Subcutaneous abdominal adipose tissue (tissue), 5 donors: ENCODE results near the gene CXCL8.

Source experiments
- H3K27ac ChIP-seq: one replicate; pipeline ENCODE4 v1.7.0; 2013; ENCODE audit warnings: low read depth, mild to moderate bottlenecking, inconsistent platforms, low read length, moderate library complexity
- H3K27me3 ChIP-seq, 5 donors: one replicate each; pipeline ENCODE4 v1.7.0; 2013; ENCODE audit warnings: low read length in 5 of 5, inconsistent platforms in 1 of 5; ENCODE audit not compliant: control insufficient read depth in 5 of 5, insufficient read depth in 4 of 5
- H3K36me3 ChIP-seq, 5 donors: one replicate each; pipeline ENCODE4 v1.7.0; 2013; ENCODE audit warnings: low read length in 5 of 5; ENCODE audit not compliant: control insufficient read depth in 5 of 5, insufficient read depth in 5 of 5
- H3K4me1 ChIP-seq, 5 donors: one replicate each; pipeline ENCODE4 v1.7.0; 2013; ENCODE audit warnings: low read length in 5 of 5, mild to moderate bottlenecking in 3 of 5, moderate library complexity in 1 of 5; ENCODE audit not compliant: control insufficient read depth in 5 of 5, insufficient read depth in 5 of 5
- H3K4me3 ChIP-seq, 5 donors: one replicate each; pipeline ENCODE4 v1.7.0; 2013; ENCODE audit warnings: low read length in 5 of 5, low read depth in 1 of 5
- H3K9ac ChIP-seq, 5 donors: one replicate each; pipeline ENCODE4 v1.7.0; 2013; ENCODE audit warnings: low read length in 5 of 5, mild to moderate bottlenecking in 4 of 5, moderate library complexity in 3 of 5
- H3K9me3 ChIP-seq, 5 donors: one replicate each; pipeline ENCODE4 v1.7.0; 2013; ENCODE audit warnings: low read length in 5 of 5; ENCODE audit not compliant: control insufficient read depth in 5 of 5
- donor health status: healthy.
- donor health status: healthy.
- donor health status: healthy.
- donor health status: healthy.
- donor health status: healthy.

Gene CXCL8

DNA sequence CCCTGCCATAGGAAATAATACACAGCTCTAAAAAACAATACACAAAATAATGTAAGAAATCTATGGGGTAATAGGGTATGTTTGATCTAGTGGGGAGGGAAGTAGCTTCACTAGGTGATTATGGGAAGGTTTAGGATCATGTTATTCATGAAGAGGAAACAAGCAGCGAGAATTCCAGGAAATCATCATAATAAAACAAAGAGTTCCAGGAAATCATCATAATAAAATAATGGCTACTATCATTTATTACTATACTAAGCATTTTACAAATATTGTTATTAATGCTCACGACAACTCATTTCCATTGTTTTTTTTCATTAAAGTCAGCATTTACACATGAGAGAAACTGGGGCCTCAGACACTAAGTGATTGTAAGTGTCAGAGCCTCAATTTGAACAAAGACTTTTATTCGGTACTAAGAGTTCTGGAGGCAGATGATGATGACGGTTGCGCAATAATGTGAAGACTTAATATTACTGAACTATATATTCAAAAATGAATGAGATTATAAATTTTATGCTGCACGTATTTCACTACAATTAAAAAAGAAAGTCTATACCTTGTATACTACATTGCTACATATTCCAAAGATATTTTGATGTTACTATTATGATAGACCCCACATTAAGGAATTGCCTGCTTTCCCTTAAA, 12.2 kb upstream of the CXCL8 start:
- H3K4me1 ChIP-seq = peaks cover 0 to 15% (median 13%) of the 10 kb centered on the region in 5 donors
- no peak overlapping the region for H3K9ac ChIP-seq
- no peak overlapping the region for H3K27ac ChIP-seq
- H3K27me3 ChIP-seq = no peaks in the 10 kb centered on the region
- no peak overlapping the region for H3K4me3 ChIP-seq
- H3K9me3 ChIP-seq = no peaks in the 10 kb centered on the region
- H3K36me3 ChIP-seq = no peaks in the 10 kb centered on the region

DNA sequence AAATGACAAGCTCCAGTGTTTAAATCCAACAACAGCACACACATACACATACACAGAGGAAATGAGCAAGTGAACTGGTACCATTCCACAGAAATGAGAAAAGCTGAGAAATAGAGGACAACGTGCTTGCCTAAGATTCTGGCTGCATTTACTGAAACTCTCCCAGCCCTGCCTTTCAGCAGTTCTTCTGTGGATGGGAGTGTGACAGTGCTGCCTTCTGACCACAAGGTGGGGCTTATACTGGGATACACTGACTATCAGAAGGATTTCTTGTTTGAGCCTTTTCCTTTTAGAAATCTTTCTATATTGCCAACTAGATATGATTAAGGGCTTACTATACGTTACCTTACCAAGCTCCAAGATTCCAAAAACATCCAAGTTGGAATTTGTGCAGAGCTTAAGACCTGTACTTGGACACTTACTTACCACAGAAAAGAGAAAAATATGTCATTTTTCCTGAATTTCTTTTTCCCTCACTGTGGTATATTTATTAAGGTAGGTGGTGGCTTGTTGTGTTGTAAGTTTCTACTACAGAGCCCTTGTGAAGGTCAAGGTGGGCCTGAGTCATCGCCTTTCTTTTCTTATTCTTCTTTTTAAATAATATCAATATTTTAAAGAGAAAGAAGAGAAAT, 10.7 kb upstream of the CXCL8 start:
- H3K27me3 ChIP-seq = no peaks in the 10 kb centered on the region
- no peak overlapping the region for H3K9ac ChIP-seq
- no peak overlapping the region for H3K27ac ChIP-seq
- H3K9me3 ChIP-seq = no peaks in the 10 kb centered on the region
- no peaks in the 10 kb centered on the region for H3K36me3 ChIP-seq
- H3K4me1 ChIP-seq = peaks cover 0 to 21% (median 13%) of the 10 kb centered on the region in 5 donors
- no peak overlapping the region for H3K4me3 ChIP-seq

DNA sequence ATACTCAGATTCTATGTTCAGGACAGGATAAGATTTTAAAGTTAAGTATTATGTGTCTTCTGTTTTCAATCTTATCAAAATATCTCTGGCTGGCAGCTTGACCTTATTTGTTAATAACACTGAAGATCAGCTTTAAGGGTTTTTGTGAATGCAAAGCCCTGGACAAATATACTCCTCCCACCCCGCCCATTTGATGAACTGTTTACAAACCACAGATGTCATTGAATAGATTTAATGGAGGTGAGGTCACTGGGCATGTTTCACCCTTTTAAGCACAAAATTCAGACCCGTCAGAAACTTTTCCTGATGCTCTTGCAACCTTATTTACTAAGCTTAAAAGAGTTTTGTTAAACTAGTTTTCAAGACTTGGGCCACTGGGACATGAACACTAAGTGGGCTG, 10.1 kb upstream of the CXCL8 start:
- Histone ChIP-seq H3K36me3 (no peaks in the 10 kb centered on the region), H3K9ac (no peak overlapping the region), H3K27ac (no peak overlapping the region), H3K9me3 (no peaks in the 10 kb centered on the region), H3K4me3 (no peak overlapping the region), H3K4me1 (peaks cover 0 to 24% (median 13%) of the 10 kb centered on the region in 5 donors), H3K27me3 (no peaks in the 10 kb centered on the region)

DNA sequence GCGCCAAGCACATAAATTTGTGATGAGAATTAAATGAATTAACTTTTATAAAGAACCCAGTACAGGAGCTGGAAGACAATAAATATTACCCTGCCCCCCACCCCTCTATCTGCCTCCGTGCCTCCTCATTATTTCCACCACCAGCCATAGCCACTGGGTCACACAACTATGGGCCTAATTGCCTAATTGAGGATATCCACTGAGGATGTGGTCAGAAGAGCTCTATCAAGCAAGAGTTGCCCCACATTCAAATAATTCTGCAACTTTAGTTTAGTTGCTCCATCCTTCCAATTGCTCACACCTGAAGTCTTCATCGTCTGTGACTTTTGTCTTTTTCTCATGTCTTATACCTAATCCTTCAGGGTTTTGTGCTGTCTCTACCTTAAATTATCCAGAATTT, 9.5 kb upstream of the CXCL8 start:
- Histone ChIP-seq H3K27me3 (no peaks in the 10 kb centered on the region), H3K9ac (no peak overlapping the region), H3K9me3 (no peaks in the 10 kb centered on the region), H3K4me1 (peaks cover 0 to 27% (median 13%) of the 10 kb centered on the region in 5 donors), H3K36me3 (no peaks in the 10 kb centered on the region), H3K27ac (no peak overlapping the region), H3K4me3 (no peak overlapping the region)

DNA sequence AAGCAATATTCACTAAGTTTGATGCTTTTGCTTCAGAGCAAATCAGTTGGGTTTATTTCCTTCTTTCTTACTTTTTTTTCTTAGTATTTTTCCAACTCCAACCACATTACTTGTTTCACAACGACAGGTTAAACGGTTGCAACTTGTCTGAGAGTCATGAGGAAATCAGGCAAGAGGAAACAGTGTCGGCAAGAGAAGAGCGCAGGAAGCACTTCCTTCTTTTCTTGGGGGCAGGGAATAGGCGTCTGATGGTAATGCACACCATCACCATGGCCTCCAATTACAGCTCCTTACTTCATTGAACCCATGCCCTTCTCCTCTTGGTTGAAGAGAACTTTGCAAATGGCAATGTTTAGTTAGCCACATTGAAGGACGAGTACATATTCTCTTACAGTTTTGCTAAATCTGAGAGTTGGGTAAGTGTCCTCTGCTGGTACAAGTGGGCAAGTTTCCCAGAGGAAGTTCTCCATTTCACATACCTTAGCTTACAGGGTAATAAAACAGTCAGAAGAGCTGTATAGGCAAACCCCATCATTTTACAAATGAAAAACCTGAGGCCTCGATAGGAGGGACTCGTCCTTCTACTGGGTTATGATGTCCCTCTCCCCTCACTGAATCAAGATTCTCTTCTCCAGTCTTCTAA, 8.3 kb upstream of the CXCL8 start:
- Histone ChIP-seq H3K27ac (no peak overlapping the region), H3K4me3 (no peak overlapping the region), H3K27me3 (no peaks in the 10 kb centered on the region), H3K36me3 (no peaks in the 10 kb centered on the region), H3K9me3 (no peaks in the 10 kb centered on the region), H3K4me1 (peaks cover 0 to 25% (median 13%) of the 10 kb centered on the region in 5 donors), H3K9ac (no peak overlapping the region)

DNA sequence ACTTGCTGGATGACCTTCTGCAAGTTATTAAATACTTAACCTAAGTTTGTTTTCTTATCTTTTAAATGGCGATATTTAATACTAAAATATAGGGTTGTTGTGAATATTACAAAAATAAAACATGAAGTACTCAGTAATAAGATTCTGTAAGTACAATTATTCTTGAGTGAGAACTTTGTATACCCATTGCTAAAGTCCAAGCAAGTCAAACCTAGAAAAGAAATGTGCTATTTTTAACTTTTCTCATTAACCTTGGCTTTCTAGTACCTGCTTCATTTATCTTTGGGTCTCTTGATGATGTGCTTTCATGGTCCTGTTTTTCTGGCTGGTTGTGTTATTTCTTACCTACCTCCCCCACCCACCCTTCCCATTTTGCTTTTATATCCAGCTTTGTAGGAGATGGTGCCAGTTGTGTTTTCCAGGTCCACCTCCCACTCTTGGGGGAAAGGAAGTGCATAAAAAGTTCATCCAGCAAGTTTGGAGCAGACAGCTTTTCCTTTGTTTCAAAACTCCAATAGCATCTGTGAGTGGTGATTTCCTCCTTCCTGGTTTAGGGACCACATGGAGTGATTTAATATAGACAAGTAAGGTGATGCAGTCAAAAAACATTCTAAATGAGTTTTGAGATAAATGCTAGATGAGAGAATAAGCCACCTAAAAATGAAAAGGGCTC, 7.5 kb upstream of the CXCL8 start:
- Histone ChIP-seq H3K36me3 (no peaks in the 10 kb centered on the region), H3K27ac (no peak overlapping the region), H3K27me3 (no peaks in the 10 kb centered on the region), H3K9ac (no peak overlapping the region), H3K4me3 (no peak overlapping the region), H3K4me1 (peaks cover 0 to 23% (median 13%) of the 10 kb centered on the region in 5 donors), H3K9me3 (no peaks in the 10 kb centered on the region)

DNA sequence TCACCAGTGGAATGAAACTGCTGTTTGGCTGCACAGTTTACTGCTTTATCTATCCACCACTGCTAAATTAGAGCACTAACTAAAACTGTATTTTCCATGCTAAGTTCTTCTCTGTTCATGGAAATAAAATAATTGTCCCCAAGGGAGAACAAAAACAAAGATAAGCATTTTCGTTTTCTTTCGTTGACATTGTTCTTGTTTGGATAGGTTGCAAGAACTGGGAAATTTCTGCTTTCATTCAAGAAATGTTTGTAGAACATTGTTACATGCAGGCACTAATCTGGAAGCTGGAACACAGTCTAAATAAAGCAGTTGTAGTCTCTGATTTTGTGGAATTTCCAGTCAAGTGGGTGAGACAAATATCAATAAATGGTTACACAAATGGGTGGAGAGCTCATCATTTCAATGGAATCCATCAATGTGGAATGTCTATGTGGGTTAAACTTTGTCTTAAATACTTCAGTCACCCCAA, 5.8 kb upstream of the CXCL8 start:
- Histone ChIP-seq H3K9ac (no peak overlapping the region), H3K4me1 (peaks cover 0 to 24% (median 13%) of the 10 kb centered on the region in 5 donors), H3K36me3 (no peaks in the 10 kb centered on the region), H3K27me3 (no peaks in the 10 kb centered on the region), H3K27ac (peak overlapping the region; percentile 26), H3K4me3 (no peak overlapping the region), H3K9me3 (no peaks in the 10 kb centered on the region)

DNA sequence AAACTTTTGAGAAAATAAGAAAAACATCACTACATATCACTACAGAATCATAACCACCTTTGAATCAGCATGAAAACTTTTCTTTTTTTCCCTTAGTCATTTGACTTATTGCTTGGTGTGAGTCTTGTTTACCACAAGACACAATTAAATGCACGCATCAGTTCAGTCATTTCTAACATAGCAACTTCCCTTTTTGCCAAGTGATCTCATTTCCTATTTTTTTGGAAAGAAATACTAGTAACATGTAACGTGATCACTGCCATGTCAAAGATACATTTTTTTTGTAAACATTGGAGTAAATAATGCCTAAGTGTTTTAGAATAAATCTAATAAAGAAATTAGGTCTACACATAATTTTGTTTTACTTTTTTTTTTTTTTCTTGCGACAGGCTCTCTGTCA, 5.1 kb upstream of the CXCL8 start:
- Histone ChIP-seq H3K9ac (no peak overlapping the region), H3K4me1 (peaks cover 0 to 29% (median 13%) of the 10 kb centered on the region in 5 donors), H3K27me3 (no peaks in the 10 kb centered on the region), H3K4me3 (no peak overlapping the region), H3K27ac (no peak overlapping the region), H3K9me3 (no peaks in the 10 kb centered on the region), H3K36me3 (no peaks in the 10 kb centered on the region)

DNA sequence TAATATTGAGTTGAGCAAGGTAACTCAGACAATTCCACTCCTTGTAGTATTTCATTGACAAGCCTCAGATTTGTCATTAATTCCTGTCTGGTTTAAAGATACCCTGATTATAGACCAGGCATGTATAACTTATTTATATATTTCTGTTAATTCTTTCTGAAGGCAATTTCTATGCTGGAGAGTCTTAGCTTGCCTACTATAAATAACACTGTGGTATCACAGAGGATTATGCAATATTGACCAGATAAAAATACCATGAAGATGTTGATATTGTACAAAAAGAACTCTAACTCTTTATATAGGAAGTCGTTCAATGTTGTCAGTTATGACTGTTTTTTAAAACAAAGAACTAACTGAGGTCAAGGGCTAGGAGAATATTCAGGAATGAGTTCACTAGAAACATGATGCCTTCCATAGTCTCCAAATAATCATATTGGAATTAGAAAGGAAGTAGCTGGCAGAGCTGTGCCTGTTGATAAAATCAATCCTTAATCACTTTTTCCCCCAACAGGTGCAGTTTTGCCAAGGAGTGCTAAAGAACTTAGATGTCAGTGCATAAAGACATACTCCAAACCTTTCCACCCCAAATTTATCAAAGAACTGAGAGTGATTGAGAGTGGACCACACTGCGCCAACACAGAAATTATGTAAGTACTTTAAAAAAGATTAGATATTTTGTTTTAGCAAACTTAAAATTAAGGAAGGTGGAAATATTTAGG, 821 bp downstream of the CXCL8 start:
- Histone ChIP-seq H3K9me3 (peaks cover 0 to 3% (median 0%) of the 10 kb centered on the region in 5 donors), H3K36me3 (no peaks in the 10 kb centered on the region), H3K4me3 (no peak overlapping the region), H3K4me1 (peaks cover 0 to 9% (median 0%) of the 10 kb centered on the region in 5 donors), H3K9ac (no peak overlapping the region), H3K27ac (no peak overlapping the region), H3K27me3 (no peaks in the 10 kb centered on the region)
